Measurements from ENCODE around the gene TCTN3. TPM values are rescaled to one million over a fixed set of nuclear protein-coding genes. Genes with fewer than 3 reads are reported as not detected.

The TCTN3 gene
- total and polyA plus RNA-seq, 2 of the 13 experiments (the other 11 are each of a cell fraction or from before 2014, with no cell fraction given): 53.3 to 60.0 TPM

DNA sequence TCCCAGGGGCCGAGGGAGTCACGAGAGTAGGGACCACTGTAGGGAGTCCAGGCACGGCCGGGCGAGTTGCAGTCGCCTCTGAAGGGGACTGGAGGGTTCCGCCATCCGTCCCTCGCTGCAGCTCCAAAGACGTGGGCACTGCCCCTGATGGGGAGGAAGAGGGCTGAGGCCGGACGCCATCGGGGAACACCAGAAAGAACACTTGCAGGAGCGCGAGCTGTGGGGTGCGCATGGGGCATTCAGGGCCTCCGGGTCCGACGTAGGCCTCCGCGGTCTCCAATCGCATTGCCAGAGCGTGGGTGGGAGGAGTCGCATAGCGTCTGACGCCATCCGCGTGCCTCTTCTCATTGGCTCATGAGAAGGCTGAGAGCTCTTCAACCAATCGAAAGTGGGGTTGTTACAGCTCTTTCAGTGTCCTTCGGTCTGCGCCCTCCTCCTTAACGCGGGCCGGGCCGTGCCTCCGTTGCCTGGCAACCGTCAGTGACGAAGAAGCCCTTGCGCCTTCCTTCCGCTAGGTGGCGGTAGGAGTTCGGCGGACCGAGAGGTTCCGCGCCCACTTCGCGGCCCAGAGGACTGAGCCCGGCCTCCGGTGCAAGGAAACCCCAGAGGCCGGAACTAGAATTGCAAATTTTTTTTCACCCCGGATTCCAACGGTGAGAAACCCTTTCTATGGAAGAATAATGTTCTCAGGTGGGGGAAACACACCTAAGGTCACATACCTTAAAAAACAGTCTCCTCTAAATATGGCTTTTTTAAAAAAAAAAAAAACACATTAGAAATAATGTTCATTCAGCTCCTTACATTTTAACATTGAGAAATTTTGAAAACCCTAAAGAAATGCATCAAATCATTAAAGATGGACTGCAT lies at the start of gene TCTN3 (continued):
- peak; percentile 37; the same call in 1 of the 2 replicates for TF ChIP-seq NFKB2 (CRISPR knock-in tag; IDR thresholded peaks at IDR 0.05; ENCODE audit: borderline replicate concordance)
- no peak for TF ChIP-seq RELA (CRISPR knock-in tag; IDR thresholded peaks at IDR 0.05)
- peak; percentile 92 for TF ChIP-seq CREB1 (IDR thresholded peaks at IDR 0.05)
- TF ChIP-seq CREB1 (CRISPR knock-in tag; IDR thresholded peaks at IDR 0.05): peak; percentile 95
- TF ChIP-seq ZNF605 (CRISPR knock-in tag; IDR thresholded peaks at IDR 0.05): no peak
- TF ChIP-seq, protein P1, sequence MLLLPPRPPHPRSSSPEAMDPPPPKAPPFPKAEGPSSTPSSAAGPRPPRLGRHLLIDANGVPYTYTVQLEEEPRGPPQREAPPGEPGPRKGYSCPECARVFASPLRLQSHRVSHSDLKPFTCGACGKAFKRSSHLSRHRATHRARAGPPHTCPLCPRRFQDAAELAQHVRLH (CRISPR knock-in tag; IDR thresholded peaks at IDR 0.05; ENCODE audit: borderline replicate concordance, low read depth): peak; percentile 80; the same call in 1 of the 2 replicates
- no peak for TF ChIP-seq ZNF446 (CRISPR knock-in tag; IDR thresholded peaks at IDR 0.05)
- no peak for TF ChIP-seq DNMT3B (CRISPR knock-in tag; conservative IDR thresholded peaks at IDR 0.05)
- peak; percentile 58; the same call in 1 of the 2 replicates for TF ChIP-seq CHD4 (IDR thresholded peaks at IDR 0.05; ENCODE audit: borderline replicate concordance, low read length)
- no peak for TF ChIP-seq GATA4 (IDR thresholded peaks at IDR 0.05; ENCODE audit: borderline replicate concordance, low read depth)
- TF ChIP-seq XBP1 (CRISPR knock-in tag; IDR thresholded peaks at IDR 0.05): no peak
- no peak for TF ChIP-seq ZNF569 (CRISPR knock-in tag; IDR thresholded peaks at IDR 0.05; ENCODE audit: borderline replicate concordance)
- no peak for TF ChIP-seq EEA1 (CRISPR knock-in tag; IDR thresholded peaks at IDR 0.05; ENCODE audit: borderline replicate concordance)
- no peak for TF ChIP-seq ZFYVE20 (CRISPR knock-in tag; IDR thresholded peaks at IDR 0.05; ENCODE audit: borderline replicate concordance, low read depth)
- 0 out of 2 replicates have a peak, but pooled peaks have one; percentile 39 for TF ChIP-seq HOXA5 (CRISPR knock-in tag; IDR thresholded peaks at IDR 0.05)
- TF ChIP-seq, protein P2, sequence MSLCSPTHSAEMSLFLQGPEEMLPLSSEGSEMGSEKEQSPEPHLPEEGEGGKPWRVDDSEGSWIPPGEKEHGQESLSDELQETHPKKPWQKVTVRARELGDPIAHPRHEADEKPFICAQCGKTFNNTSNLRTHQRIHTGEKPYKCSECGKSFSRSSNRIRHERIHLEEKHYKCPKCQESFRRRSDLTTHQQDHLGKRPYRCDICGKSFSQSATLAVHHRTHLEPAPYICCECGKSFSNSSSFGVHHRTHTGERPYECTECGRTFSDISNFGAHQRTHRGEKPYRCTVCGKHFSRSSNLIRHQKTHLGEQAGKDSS (CRISPR knock-in tag; IDR thresholded peaks at IDR 0.05; ENCODE audit: borderline replicate concordance, low read depth): peak; percentile 54; the same call in 1 of the 2 replicates
- TF ChIP-seq ZNF672 (CRISPR knock-in tag; IDR thresholded peaks at IDR 0.05): no peak
- no peak for TF ChIP-seq ZNF558 (CRISPR knock-in tag; IDR thresholded peaks at IDR 0.05; ENCODE audit: borderline replicate concordance)
- TF ChIP-seq, protein P3, sequence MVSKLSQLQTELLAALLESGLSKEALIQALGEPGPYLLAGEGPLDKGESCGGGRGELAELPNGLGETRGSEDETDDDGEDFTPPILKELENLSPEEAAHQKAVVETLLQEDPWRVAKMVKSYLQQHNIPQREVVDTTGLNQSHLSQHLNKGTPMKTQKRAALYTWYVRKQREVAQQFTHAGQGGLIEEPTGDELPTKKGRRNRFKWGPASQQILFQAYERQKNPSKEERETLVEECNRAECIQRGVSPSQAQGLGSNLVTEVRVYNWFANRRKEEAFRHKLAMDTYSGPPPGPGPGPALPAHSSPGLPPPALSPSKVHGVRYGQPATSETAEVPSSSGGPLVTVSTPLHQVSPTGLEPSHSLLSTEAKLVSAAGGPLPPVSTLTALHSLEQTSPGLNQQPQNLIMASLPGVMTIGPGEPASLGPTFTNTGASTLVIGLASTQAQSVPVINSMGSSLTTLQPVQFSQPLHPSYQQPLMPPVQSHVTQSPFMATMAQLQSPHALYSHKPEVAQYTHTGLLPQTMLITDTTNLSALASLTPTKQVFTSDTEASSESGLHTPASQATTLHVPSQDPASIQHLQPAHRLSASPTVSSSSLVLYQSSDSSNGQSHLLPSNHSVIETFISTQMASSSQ (IDR thresholded peaks at IDR 0.05; ENCODE audit: low read depth): no peak
- TF ChIP-seq, protein P3 (CRISPR knock-in tag; IDR thresholded peaks at IDR 0.05; ENCODE audit: borderline replicate concordance): peak; percentile 39; the same call in 1 of the 2 replicates
- TF ChIP-seq, protein P4, sequence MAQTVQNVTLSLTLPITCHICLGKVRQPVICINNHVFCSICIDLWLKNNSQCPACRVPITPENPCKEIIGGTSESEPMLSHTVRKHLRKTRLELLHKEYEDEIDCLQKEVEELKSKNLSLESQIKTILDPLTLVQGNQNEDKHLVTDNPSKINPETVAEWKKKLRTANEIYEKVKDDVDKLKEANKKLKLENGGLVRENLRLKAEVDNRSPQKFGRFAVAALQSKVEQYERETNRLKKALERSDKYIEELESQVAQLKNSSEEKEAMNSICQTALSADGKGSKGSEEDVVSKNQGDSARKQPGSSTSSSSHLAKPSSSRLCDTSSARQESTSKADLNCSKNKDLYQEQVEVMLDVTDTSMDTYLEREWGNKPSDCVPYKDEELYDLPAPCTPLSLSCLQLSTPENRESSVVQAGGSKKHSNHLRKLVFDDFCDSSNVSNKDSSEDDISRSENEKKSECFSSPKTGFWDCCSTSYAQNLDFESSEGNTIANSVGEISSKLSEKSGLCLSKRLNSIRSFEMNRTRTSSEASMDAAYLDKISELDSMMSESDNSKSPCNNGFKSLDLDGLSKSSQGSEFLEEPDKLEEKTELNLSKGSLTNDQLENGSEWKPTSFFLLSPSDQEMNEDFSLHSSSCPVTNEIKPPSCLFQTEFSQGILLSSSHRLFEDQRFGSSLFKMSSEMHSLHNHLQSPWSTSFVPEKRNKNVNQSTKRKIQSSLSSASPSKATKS (CRISPR knock-in tag; IDR thresholded peaks at IDR 0.05): no peak
- TF ChIP-seq RXRB (CRISPR knock-in tag; IDR thresholded peaks at IDR 0.05; ENCODE audit: borderline replicate concordance): 0 out of 2 replicates have a peak, but pooled peaks have one; percentile 42
- TF ChIP-seq MTF1 (CRISPR knock-in tag; IDR thresholded peaks at IDR 0.05): no peak

All from HepG2 (cell line).